CD4-positive, CD25-positive, alpha-beta regulatory T cell (primary cell): Measurements from ENCODE around the gene GDPD4. TPM values are rescaled to one million over a fixed set of nuclear protein-coding genes. Genes with fewer than 3 reads are reported as not detected.

ENCODE experiments used
- ATAC-seq, 2 donors: fragments of 150-1000 bp; cut with Tn5 transposase; one replicate each; pipeline ENCODE4 v1.10.0; 2021; ENCODE audit warnings: low read depth in 2 of 2, moderate number of reproducible peaks in 2 of 2, moderate library complexity in 1 of 2
- DNase-seq, 3 donors: peaks; one replicate each; pipeline versions ENCODE4 v3.0.0 to v3.0.0-alpha.2; 2012 to 2022; ENCODE audit warnings: mixed read lengths in 1 of 3
- H3K27ac ChIP-seq: one replicate; pipeline ENCODE4 v1.7.0; 2013; ENCODE audit warnings: mild to moderate bottlenecking, low read length; ENCODE audit not compliant: insufficient read depth, poor library complexity, severe bottlenecking
- H3K27me3 ChIP-seq: one replicate; pipeline ENCODE4 v1.7.0; 2013; ENCODE audit warnings: low read length; ENCODE audit not compliant: control insufficient read depth, insufficient read depth
- H3K36me3 ChIP-seq: one replicate; pipeline ENCODE4 v1.7.0; 2013; ENCODE audit warnings: mild to moderate bottlenecking, low read length, moderate library complexity; ENCODE audit not compliant: control insufficient read depth, insufficient read depth
- H3K4me1 ChIP-seq: 2 replicates; pipeline ENCODE4 v1.7.0; 2013; ENCODE audit warnings: mild to moderate bottlenecking, low read length; ENCODE audit not compliant: insufficient read depth, control insufficient read depth, poor library complexity, severe bottlenecking
- H3K4me3 ChIP-seq: one replicate; pipeline ENCODE4 v1.7.0; 2013; ENCODE audit warnings: low read depth, mild to moderate bottlenecking, low read length, moderate library complexity
- H3K9me3 ChIP-seq, 2 experiments: 1 replicate in 1 of 2; 2 replicates in 1 of 2; pipeline ENCODE4 v1.7.0; 2013; ENCODE audit warnings: low read length in 2 of 2, mild to moderate bottlenecking in 1 of 2, moderate library complexity in 1 of 2; ENCODE audit not compliant: control insufficient read depth in 2 of 2
- H3K27ac Mint-ChIP-seq, 3 donors: one replicate each; pipeline ENCODE4 v1.8.0; 2020 to 2022; ENCODE audit warnings: mild to moderate bottlenecking in 3 of 3, mixed read lengths in 3 of 3, moderate library complexity in 2 of 3
- H3K27me3 Mint-ChIP-seq: one replicate; pipeline ENCODE4 v1.8.0; 2022; ENCODE audit warnings: mild to moderate bottlenecking, mixed read lengths
- H3K36me3 Mint-ChIP-seq: one replicate; pipeline ENCODE4 v1.8.0; 2020; ENCODE audit warnings: mixed read lengths
- H3K4me1 Mint-ChIP-seq, 4 donors: one replicate each; pipeline ENCODE4 v1.8.0; 2020 to 2022; ENCODE audit warnings: mixed read lengths in 4 of 4, mild to moderate bottlenecking in 1 of 4
- H3K4me3 Mint-ChIP-seq, 4 donors: one replicate each; pipeline ENCODE4 v1.8.0; 2020 to 2022; ENCODE audit warnings: mild to moderate bottlenecking in 4 of 4, mixed read lengths in 4 of 4, moderate library complexity in 3 of 4
- H3K9me3 Mint-ChIP-seq, 7 donors: one replicate each; pipeline ENCODE4 v1.8.0; 2020 to 2022; ENCODE audit warnings: mixed read lengths in 7 of 7, mild to moderate bottlenecking in 3 of 7, moderate library complexity in 2 of 7
- polyA plus RNA-seq, 4 donors: library from polyadenylated mRNA; unstranded; fragments of 300-500 nt; fragmentation: Illumina TruSeq; gene quantifications; one replicate each; pipeline ENCODE4 v1.2.3, GENCODE V29; 2021
- total RNA-seq: library from RNA; stranded (reverse); gene quantifications from one replicate; pipeline ENCODE4 v1.2.3, GENCODE V29; 2022

The GDPD4 gene
- total and polyA plus RNA-seq, 5 donors from 2014 or later = not detected

DNA sequence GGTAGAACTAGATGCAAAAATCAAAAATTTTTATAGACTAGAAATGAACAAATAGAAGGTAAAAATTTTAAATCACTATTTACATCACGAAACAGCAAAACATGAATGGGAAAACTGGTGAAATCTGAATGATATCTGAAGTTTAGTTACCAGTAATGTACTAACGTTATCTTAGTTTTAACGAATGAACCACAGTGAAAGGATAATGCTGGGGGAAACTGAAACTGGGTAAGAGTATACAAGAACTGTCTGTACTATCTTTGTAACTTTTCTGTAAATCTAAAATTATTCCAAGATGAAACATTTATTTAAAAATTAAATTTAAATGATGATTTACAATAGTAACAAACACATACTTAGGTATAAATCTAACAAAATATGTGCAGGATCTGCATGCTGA is 7.4 kb downstream of the GDPD4 start:
- Mint-ChIP-seq H3K27ac (no peak overlapping the region), H3K27me3 (peaks cover 14% of the 10 kb centered on the region), H3K9me3 (no peaks in the 10 kb centered on the region), H3K36me3 (no peaks in the 10 kb centered on the region), H3K4me1 (no peaks in the 10 kb centered on the region), H3K4me3 (no peak overlapping the region)
- Histone ChIP-seq H3K4me1 (no peaks in the 10 kb centered on the region), H3K9me3 (no peaks in the 10 kb centered on the region), H3K4me3 (no peak overlapping the region), H3K36me3 (no peaks in the 10 kb centered on the region), H3K27ac (no peak overlapping the region), H3K27me3 (peaks cover 3% of the 10 kb centered on the region)
- ATAC-seq (no peak), DNase-seq (no peak)

DNA sequence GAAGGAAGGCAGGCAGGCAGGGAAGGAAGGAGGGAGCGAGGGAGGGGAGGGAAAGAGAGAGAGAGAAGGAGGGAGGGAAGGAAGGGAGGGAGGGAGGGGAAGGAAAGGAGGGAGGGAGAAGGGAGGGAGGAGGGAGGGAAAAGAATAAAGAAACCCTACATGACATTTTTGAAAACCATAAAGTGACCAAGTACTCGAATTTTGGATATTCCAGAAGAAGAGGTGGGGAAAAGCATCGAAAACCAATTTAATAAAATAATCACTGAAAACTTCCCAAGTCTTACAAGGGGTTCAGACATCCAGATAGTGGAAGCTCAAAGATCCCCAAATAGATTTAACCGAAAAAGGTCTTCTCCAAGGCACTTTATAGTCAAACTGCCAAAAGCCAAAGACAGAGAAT is 11.7 kb downstream of the GDPD4 start:
- peaks cover 0 to 1% (median 0%) of the 10 kb centered on the region in 7 donors for H3K9me3 Mint-ChIP-seq

DNA sequence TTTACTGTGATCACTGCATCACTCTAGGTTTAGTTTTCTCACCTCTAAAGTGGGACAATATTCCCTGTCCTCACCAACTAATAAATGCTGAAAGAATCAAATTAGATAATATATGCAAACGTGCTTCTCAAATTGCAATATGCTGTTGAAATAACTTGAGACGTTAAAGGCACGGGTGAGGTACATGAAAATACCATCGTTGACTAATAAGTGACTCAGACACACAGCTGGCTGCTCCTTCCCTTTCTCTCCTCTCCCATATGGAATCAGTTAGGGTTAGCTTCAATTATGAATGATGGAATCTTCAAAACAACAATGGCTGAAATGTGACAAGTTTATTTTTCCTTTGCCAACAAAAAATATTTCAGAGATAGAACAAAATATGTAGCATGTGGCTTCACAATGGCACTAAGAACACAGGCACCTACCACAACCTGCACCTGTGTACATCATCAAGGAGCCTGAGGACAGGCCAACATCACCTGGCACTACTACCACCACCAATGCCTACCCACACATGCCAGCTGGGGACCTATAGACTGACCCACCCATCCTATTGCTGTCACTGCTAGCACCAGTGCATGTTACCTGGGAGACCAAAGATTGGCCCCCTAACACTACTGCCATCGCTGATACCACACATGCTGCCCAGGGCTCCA is 13.7 kb downstream of the GDPD4 start:
- no peaks in the 10 kb centered on the region for H3K4me1 Mint-ChIP-seq
- no peak overlapping the region for H3K4me3 Mint-ChIP-seq
- H3K9me3 ChIP-seq = no peaks in the 10 kb centered on the region
- H3K27me3 Mint-ChIP-seq = peaks cover 8% of the 10 kb centered on the region
- no peaks in the 10 kb centered on the region for H3K4me1 ChIP-seq
- H3K36me3 ChIP-seq = no peaks in the 10 kb centered on the region
- H3K27me3 ChIP-seq = peaks cover 6% of the 10 kb centered on the region
- H3K9me3 Mint-ChIP-seq = peaks cover 0 to 1% (median 0%) of the 10 kb centered on the region in 7 donors
- H3K4me3 ChIP-seq = no peak overlapping the region
- no peak overlapping the region for H3K27ac Mint-ChIP-seq
- H3K27ac ChIP-seq = no peak overlapping the region
- H3K36me3 Mint-ChIP-seq = no peaks in the 10 kb centered on the region
- ATAC-seq (no peak), DNase-seq (no peak)

More for the DNA sequence above, 11.7 kb downstream of the GDPD4 start:
- peaks cover 3% of the 10 kb centered on the region for H3K27me3 ChIP-seq
- Mint-ChIP-seq H3K4me1 (no peaks in the 10 kb centered on the region), H3K27me3 (peaks cover 8% of the 10 kb centered on the region), H3K4me3 (no peak overlapping the region), H3K36me3 (no peaks in the 10 kb centered on the region), H3K27ac (no peak overlapping the region)
- H3K9me3 ChIP-seq = no peaks in the 10 kb centered on the region
- DNase-seq = no peak
- no peaks in the 10 kb centered on the region for H3K36me3 ChIP-seq
- H3K4me3 ChIP-seq = no peak overlapping the region
- no peak overlapping the region for H3K27ac ChIP-seq
- no peaks in the 10 kb centered on the region for H3K4me1 ChIP-seq
- ATAC-seq = no peak

DNA sequence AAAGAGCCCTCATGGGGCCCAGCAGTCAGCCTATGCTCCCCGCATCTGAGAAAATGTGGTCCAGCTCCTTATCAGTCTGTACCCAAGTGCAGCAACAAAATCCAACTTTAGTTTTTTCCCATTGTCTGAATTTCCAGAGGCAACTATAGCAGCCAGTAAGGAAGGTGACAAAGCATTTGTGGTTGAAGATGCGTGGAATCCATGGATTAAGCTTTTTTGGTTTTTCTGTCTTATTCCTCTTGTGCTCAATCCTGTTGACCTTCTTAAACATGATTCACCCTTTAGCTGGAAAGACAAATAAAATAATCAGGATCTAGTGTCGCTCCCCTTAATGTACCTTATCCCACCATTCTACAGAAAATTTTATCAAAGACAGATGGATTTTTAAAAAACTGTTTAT is 14.3 kb downstream of the GDPD4 start:
- Mint-ChIP-seq H3K36me3 (no peaks in the 10 kb centered on the region), H3K27ac (no peak overlapping the region), H3K9me3 (peaks cover 0 to 1% (median 0%) of the 10 kb centered on the region in 7 donors), H3K27me3 (peaks cover 10% of the 10 kb centered on the region), H3K4me3 (no peak overlapping the region), H3K4me1 (no peaks in the 10 kb centered on the region)
- DNase-seq (no peak), ATAC-seq (no peak)
- no peaks in the 10 kb centered on the region for H3K9me3 ChIP-seq
- H3K36me3 ChIP-seq = no peaks in the 10 kb centered on the region
- peaks cover 3% of the 10 kb centered on the region for H3K27me3 ChIP-seq
- no peaks in the 10 kb centered on the region for H3K4me1 ChIP-seq
- no peak overlapping the region for H3K4me3 ChIP-seq
- no peak overlapping the region for H3K27ac ChIP-seq

DNA sequence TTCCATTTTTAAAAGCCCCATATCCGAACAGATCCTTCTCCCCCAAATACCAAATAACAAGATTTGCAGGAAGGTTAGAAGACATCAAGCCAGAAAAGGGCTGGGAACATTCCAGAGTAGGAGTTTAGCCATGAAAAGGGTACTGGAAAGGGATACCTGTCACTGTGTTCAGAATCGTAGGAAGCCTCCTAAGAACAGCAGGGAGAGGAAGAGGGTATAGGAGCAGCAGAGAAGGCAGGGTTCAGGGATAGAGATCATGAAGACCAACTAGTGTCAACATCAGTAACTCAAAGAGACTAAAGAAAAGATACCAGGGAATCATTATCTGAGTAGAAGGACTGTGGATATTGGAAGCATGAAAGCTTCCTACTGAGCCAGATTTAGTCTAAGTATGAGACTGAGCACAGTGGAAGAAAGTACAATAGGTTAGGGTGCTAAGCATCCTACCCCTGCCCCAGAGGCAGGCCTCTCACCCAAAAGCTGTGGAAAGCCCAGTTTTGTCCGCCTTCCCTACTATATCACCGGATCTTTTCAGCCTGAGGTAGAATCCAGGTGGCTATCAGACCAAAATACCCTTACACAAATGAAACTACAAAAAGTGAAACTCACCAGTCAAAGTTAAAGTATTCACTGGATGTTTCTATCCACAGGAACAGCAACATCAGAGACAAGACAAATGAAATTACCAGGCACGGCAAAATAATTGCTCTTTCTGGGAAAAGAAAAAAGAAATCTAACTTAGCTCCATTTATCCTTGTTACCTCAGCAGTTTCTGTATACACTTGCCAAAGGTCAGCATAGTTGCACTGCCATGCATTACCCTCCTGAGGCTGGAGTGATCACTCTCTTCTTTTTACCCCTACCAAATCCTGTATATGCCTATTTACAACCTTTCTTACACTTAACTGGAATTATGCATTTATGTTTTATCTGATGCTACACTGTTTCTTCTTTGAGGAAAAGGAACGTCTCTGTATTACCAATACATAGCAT is 16.7 kb downstream of the GDPD4 start:
- Histone ChIP-seq H3K27me3 (peaks cover 5% of the 10 kb centered on the region), H3K4me3 (no peak overlapping the region), H3K4me1 (no peaks in the 10 kb centered on the region), H3K27ac (no peak overlapping the region), H3K36me3 (no peaks in the 10 kb centered on the region), H3K9me3 (no peaks in the 10 kb centered on the region)
- Mint-ChIP-seq H3K4me1 (no peaks in the 10 kb centered on the region), H3K4me3 (no peak overlapping the region), H3K27me3 (peaks cover 11% of the 10 kb centered on the region), H3K36me3 (no peaks in the 10 kb centered on the region), H3K9me3 (peaks cover 0 to 1% (median 0%) of the 10 kb centered on the region in 7 donors), H3K27ac (no peak overlapping the region)
- DNase-seq (no peak), ATAC-seq (no peak)

DNA sequence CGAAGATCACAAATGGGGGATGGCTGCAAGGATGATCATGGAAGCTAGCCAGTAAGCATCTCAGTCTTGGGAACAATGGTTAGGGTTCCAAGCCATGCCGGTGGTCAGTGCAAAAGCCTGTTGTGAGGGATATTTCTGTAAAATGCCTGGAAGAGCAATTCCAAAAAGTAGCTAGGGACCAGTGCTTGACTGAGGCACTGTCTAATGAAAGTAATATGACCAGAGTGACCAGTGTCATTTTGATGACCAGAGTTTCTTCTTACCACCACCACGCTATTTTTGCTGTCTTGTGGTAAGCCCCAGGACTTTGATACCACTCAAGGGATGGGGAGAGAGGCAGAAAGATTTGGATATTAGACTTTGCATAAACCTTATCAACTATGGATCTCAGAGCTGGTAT is 18.4 kb downstream of the GDPD4 start:
- H3K27me3 Mint-ChIP-seq = peaks cover 23% of the 10 kb centered on the region
- H3K4me3 Mint-ChIP-seq = no peak overlapping the region

DNA sequence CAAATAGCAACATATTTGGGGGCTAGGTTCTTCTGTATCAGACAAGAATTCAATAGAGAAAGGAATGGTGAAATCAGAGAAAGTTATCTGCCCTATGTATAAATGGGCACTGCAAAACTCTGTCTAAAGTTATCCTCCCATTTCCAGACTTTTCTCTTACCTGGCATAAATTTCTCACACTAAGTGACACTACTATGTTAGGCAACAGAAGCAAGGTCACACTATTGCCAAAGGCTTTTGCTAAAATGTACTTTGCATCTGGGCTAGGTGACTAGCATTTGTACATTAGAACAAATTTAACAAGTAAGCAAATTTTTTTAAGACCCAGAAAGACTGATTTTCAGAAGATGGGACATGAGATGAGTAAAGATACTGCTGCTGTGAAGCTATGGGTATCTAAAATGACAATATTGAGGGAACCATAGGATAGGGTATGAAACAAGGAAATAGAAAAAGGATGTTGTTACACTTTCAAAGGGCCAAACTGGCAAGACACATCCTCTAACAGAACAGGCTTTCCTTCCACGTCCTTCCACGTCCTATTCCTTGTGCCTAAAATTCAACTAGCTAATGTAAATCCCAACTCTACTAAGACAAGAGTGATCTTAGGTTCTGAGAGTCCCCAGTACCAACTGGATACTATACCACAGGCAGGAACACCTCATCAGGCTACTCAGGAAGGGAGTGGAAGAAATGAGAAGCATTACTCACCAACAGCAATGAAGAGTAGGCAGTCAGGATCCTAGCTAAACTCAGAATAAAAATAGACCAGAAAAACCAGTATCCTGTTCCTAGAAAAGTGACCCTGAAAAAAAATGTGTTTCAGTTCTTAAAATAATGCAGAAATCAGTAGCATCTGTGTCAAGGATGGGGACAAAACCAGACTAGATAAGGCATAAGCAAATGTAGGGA is 22.6 kb downstream of the GDPD4 start:
- no peak for DNase-seq
- H3K4me1 ChIP-seq = no peaks in the 10 kb centered on the region
- ATAC-seq = no peak
- H3K27me3 ChIP-seq = peaks cover 9% of the 10 kb centered on the region
- no peak overlapping the region for H3K4me3 ChIP-seq
- Mint-ChIP-seq H3K4me3 (no peak overlapping the region), H3K36me3 (no peaks in the 10 kb centered on the region), H3K27me3 (peaks cover 31% of the 10 kb centered on the region), H3K27ac (no peak overlapping the region), H3K9me3 (no peaks in the 10 kb centered on the region), H3K4me1 (no peaks in the 10 kb centered on the region)
- no peaks in the 10 kb centered on the region for H3K36me3 ChIP-seq
- no peaks in the 10 kb centered on the region for H3K9me3 ChIP-seq
- H3K27ac ChIP-seq = no peak overlapping the region

More for the DNA sequence above, 18.4 kb downstream of the GDPD4 start:
- ATAC-seq = no peak
- no peak overlapping the region for H3K27ac Mint-ChIP-seq
- no peaks in the 10 kb centered on the region for H3K36me3 ChIP-seq
- H3K27ac ChIP-seq = no peak overlapping the region
- peaks cover 0 to 1% (median 0%) of the 10 kb centered on the region in 7 donors for H3K9me3 Mint-ChIP-seq
- no peaks in the 10 kb centered on the region for H3K4me1 ChIP-seq
- no peaks in the 10 kb centered on the region for H3K9me3 ChIP-seq
- H3K4me1 Mint-ChIP-seq = no peaks in the 10 kb centered on the region
- no peak overlapping the region for H3K4me3 ChIP-seq
- H3K36me3 Mint-ChIP-seq = no peaks in the 10 kb centered on the region
- H3K27me3 ChIP-seq = peaks cover 10% of the 10 kb centered on the region
- DNase-seq = no peak
